GM18907 (cell line): ENCODE measurements around the gene SLC36A3.
"Not testable (repeated sequence)": the region's sequence is repeated elsewhere in the genome, so short reads cannot be mapped to it uniquely, and the experiment has no call there.

ENCODE experiments used
- ATAC-seq: cut with Tn5 transposase; IDR thresholded peaks from one replicate; pipeline ENCODE4 v1.9.1; 2021; ENCODE audit warnings: mild to moderate bottlenecking, moderate library complexity; ENCODE audit not compliant: unreplicated experiment

Gene SLC36A3

GRCh38 chr5:151240268-151240835 lies 63.2 kb downstream of the SLC36A3 start:
- ATAC-seq: not testable (repeated sequence)

GRCh38 chr5:151239237-151239861 lies 64.2 kb downstream of the SLC36A3 start:
- ATAC-seq: peak; percentile 51

GRCh38 chr5:151238303-151238741 lies 65.2 kb downstream of the SLC36A3 start:
- ATAC-seq: peak; percentile 62

DNA sequence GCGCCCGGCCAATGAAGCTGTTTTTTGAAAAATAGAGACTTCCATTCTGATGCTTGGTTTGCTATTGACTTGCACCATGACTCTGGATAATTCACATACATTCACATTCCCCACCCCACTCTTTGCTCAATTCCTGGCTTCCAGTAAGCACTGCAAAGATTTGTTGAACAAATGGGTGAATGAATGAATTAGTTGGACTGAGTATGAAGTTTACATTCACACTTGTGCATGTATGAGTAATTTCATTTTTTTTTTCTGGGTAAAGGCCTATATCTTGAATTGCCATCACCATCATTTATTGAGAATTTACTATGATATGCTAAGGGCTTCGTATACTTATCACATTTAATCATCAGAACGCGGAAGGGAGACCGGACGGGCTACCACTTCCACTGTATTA lies 65.9 kb downstream of the SLC36A3 start:
- no peak for ATAC-seq

- no peak for ATAC-seq
Observed at GRCh38 chr5:151236888-151237287, 66.7 kb downstream of the SLC36A3 start.

GRCh38 chr5:151235239-151235571 lies 68.4 kb downstream of the SLC36A3 start:
- not testable (repeated sequence) for ATAC-seq

- ATAC-seq: peak; percentile 64
Observed at GRCh38 chr5:151234476-151235238, 68.9 kb downstream of the SLC36A3 start.

- peak; percentile 60 for ATAC-seq
Observed at GRCh38 chr5:151233616-151234085, 69.9 kb downstream of the SLC36A3 start.

DNA sequence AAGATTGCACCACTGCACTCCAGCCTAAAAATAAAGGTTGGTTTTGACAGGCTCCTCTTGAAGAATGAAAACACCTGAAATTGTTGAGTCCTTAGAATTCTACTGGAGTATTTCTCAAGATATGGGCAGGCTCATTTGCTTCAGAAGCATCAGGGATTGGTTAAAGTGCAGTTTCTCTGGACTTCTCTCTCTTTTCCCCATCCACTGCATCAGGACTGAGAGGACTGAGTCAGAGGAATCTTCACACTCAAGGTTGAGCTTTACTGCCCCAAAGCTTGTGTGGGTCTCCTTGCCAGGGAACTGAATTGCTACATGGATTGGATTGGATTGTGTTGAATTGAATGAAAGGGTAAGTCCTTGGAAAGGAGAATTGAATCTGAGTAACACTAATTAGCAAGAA lies 72.2 kb downstream of the SLC36A3 start:
- ATAC-seq: no peak

DNA sequence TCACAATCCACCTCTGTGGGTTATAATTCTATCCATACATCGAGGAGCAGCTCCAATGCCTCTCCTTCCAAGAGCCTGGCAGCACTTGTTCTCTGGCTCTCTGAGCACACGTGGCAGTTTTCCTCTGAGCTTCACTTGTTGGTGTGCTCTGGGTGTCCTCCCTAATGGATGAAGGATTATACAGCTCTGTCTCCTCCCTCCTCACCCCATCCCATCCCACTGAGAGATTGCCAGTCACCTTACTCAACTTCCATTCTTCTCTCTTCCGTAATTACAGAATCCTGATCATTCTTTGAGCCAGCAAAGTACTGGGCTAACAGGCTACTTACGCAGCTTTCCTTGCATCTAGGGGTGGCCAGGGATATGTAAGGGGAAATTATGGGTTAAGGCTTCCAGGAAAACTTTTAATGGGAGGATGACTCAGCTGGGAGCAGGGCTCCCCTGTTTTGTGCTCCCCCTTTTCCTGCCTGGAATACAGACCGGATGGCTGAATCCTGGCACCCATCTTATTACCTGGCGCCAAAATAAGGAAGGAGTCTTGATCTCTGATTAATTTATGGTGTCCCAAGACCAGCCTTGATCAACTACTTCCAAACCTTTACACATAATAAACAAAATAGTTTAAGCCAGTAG lies 73.4 kb downstream of the SLC36A3 start:
- ATAC-seq: no peak

DNA sequence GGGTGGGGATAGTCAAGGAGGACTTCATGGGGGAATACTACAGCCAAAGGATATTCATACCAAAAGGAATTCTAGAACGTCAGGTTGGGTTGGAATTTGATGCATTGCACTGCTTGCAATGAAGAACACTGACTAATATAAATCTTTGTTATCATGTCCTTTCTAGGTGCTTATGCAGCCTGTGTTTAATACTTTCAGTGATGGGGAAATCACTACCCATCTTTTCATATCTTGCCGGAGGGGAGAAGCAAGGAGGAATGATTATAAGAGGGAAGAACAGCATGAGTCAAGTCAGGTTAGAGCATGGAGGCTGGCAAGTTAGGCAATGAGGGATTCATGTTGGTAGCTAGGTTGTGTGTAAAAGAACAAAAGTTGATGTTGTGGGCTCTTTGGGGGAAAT lies 74.6 kb downstream of the SLC36A3 start:
- ATAC-seq: no peak

DNA sequence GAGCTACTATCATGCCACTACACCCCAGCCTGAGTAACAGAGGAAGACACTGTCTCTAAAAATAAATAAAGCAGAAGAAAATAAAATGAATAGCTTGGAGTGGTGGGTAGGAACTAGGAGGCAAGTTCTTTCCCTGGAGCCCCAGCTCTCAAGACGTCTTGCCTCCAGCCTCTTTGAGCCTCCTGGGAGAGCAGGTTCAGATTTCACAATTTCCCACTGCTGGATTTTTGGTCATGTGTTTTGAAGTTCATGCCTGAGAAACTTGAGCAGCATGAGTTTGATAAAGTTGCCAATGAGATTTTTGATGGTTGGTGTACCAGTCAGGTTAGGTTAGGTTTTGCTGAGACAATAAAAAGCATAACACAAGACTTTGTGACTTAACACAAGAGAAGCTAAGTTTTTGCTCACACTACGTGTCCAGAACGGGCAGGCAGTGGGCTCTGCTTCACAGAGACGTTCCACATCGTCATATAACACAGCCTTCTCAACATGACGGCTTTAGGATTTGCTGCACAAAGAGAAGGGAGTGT lies 75.6 kb downstream of the SLC36A3 start:
- no peak for ATAC-seq
